HG03045 (cell line): ENCODE results near the gene POLDIP2.

Experiments used
- ATAC-seq: cut with Tn5 transposase; IDR thresholded peaks from one replicate; pipeline ENCODE4 v1.9.1; 2021; ENCODE audit warnings: mild to moderate bottlenecking, moderate library complexity; ENCODE audit not compliant: unreplicated experiment

Gene POLDIP2

DNA sequence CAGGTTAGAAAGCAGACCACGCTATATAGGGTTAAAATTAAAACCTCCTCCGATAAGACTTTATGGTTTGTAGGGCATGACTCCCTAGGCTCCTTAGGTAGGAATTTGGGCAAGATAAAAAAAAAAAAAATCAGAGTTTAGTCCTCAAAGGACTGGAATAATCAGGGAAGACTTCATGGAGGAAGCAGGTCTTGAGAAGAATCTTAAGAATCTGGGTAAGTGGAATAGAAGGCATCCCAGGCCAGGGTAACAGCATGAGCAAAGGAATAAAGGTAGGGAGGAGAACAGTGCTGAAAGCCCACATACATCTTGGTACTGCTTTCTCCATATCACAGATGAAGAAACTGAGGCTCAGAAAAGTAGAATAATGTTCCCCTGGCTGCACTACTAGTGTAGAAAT, 33.2 kb upstream of the POLDIP2 start:
- ATAC-seq, result no peak

DNA sequence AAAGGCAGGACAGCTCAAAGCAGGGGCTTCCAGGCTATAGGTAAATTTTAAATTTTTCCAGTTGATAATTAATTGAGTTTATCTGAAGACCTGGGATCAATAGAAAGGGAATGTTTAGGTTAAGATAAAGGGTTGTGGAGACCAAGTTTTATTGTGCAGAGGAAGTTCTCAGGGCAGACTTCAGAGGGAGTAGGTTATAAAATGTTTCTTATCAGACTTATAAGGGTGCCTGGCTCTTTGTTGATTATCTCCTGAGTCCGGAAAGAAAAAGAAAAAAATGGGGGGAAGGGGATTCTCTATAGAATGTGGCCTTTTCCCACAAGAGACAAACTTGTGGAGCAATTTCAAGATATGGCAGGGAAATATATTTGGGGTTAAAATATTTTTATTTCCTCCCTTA, 32.8 kb upstream of the POLDIP2 start:
- ATAC-seq, result no peak

DNA sequence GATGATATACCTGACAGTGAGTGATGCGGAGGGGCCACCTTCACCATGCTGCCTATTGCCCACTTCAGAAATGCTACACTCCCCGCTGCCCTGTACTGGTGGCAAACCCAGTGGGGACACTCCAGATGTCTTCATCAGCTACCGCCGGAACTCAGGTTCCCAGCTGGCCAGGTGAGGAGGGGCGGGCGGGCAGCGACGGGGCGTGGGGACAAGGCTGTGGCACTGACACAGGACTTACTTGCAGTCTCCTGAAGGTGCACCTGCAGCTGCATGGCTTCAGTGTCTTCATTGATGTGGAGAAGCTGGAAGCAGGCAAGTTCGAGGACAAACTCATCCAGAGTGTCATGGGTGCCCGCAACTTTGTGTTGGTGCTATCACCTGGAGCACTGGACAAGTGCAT, 30.8 kb upstream of the POLDIP2 start:
- ATAC-seq, result no peak

DNA sequence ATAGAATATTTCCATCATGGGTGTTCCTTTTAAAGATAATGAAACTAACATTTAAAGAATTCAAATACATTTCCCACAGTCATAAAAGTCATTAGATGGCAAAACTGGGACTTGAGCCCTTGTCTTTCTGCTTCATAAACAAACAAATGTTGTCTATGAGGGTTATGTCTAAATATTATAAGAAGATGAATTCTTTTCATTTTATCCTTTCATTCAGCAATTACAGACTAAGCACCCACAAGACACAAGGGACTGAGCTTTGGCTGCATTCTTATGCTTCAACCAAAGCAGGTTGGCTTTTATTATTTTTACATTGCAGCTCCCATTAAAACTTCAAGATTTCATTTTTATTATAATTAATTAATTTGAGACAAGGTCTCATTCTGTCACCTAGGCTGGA, 29.1 kb upstream of the POLDIP2 start:
- ATAC-seq, result no peak

DNA sequence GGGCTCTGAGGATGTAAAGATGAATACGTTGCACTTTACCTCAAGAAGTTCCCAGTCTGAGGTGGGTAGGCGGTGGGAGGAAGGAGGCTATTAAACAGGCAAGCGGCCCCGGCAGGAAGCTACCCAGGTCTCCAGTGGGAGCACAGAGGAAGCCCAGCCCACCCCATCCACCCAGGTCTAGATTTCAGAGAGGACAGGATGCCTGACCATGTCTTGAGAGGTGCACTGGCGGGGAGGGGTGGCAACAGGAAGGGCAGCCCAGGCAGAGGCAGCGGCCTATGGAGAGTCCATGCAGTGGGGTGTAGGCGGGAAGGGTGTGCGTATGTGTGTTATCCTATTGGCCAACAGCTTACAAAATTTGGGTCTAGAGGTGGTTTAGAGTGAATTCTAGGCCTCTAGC, 28.1 kb upstream of the POLDIP2 start:
- no peak for ATAC-seq

DNA sequence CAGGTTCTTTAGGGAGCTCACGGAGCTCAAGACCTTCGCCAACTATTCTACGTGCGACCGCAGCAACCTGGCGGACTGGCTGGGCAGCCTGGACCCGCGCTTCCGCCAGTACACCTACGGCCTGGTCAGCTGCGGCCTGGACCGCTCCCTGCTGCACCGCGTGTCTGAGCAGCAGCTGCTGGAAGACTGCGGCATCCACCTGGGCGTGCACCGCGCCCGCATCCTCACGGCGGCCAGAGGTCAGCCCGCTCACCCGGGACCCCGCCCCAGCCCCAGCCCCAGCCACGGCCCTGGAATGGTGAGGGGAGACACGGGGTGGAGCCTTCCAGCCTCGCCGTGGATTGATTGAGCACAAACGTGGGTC, 27.7 kb upstream of the POLDIP2 start:
- ATAC-seq, result peak; percentile 29

DNA sequence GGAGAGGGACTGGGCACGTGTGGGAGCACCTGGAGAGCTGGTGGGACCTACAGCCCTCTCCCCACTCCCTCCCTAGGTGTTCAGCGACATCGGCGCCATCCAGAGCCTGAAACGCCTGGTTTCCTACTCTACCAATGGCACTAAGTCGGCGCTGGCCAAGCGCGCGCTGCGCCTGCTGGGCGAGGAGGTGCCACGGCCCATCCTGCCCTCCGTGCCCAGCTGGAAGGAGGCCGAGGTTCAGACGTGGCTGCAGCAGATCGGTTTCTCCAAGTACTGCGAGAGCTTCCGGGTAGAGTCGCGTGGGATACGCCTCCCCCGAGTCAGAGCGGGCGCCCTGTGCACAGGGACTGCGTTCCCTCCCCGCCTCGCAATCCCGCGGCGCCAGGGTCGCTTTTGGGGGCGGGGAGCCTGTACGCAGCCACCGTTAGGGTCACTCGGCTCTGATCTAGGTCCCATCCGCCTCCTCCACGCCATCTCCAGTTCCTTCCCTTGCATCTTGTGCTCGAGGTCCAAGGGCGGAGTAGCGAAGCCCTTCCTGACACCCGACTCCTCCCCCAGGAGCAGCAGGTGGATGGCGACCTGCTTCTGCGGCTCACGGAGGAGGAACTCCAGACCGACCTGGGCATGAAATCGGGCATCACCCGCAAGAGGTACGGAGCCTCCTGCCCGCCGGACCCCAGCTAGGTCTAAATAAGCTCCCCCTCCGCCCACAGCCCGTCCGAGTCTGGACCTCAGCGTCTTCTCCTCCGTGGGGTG, 27.1 kb upstream of the POLDIP2 start:
- ATAC-seq, result peak; percentile 60

DNA sequence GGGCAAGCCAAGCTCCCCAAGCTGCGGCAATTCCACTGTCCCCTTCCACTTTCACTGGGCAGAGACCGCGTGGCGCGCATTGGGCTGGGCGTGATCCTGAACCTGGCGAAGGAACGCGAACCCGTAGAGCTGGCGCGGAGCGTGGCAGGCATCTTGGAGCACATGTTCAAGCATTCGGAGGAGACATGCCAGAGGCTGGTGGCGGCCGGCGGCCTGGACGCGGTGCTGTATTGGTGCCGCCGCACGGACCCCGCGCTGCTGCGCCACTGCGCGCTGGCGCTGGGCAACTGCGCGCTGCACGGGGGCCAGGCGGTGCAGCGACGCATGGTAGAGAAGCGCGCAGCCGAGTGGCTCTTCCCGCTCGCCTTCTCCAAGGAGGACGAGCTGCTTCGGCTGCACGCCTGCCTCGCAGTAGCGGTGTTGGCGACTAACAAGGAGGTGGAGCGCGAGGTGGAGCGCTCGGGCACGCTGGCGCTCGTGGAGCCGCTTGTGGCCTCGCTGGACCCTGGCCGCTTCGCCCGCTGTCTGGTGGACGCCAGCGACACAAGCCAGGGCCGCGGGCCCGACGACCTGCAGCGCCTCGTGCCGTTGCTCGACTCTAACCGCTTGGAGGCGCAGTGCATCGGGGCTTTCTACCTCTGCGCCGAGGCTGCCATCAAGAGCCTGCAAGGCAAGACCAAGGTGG, 24.0 kb upstream of the POLDIP2 start:
- ATAC-seq, result no peak

DNA sequence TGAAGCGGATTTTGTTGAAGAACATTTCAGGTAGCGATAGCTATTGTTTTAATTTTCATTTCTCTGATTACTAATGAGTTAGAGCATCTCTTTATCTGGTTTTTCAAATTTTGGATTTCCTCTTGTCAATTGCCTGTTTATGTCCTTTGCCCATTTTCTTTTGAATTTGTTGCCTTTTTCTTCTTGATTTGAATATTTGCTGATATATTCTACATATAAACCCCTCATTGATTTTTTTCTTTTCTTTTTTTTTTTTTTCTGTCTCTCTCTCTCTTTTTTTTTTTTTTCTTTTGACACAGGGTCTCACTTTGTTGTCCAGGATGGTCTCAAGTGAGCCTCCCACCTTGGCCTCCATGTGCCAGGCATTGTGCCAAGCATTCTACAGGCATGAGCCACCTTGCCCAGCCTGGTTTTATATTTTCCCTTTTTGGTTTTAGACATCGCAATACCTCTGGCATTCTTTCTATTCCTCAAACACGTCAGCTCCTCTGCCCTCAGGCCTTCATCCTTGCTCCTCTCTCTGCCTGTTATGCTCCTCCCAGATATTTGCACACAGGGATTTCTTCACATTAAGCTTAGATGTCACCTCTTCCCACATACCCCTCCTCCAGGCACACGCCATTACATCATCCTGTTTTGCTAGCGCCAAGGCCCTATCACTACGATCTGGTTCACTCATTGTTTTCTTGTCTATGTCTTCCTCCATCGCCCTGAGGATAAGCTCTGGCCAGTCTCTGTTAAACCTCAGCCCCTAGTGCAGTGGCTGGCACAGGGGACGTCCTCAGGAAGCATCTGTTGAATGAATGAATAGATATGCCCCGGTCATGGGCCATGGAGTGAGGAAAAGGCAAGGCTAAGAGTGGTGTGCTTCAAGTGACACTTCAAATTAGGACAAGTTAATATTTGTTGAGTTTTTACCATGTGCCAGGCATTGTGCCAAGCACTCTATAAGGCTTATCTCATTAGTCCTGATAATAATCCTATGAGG, 22.8 kb upstream of the POLDIP2 start:
- no peak for ATAC-seq

DNA sequence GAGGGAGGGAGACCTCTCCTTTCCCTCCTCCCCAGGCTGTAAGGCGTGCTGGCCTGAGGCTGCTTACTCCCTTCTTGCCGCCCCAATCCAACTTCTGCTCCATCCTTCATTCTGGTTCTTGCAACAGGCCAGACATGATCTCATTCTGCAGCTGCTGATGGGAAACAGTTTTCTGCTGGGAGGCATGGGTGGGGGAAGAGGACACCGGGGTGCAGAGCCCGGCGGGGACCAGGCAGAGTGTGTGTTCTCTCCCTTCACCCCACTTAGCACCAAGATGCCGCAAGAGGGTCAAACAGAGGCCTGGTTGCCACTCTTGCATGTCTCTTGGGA, 15.6 kb upstream of the POLDIP2 start:
- no peak for ATAC-seq

DNA sequence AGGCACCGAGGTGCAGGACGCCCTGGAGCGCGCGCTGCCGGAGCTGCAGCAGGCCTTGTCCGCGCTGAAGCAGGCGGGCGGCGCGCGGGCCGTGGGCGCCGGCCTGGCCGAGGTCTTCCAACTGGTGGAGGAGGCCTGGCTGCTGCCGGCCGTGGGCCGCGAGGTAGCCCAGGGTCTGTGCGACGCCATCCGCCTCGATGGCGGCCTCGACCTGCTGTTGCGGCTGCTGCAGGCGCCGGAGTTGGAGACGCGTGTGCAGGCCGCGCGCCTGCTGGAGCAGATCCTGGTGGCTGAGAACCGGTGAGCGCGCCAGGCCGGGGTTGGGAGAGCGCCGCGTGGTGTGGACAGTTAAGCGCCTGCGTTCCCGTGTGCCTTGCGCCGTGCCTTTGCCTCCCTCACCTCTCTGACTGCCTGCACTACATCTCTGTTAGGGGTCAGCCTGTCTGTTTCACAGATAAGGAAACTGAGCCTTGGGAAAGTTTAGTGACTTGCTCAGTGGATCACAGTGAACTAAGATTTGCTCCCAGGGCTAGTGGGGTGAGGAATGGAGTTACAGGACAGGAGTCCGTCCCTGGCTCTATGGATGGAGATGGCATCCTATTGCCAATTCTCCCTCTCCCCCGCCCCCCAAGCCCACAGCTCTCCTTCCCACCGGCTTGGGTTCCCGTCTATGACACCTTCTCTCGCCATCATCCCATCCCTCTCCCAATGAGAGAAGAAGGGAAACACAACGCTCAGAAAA, 15.0 kb upstream of the POLDIP2 start:
- peak; percentile 13 for ATAC-seq

DNA sequence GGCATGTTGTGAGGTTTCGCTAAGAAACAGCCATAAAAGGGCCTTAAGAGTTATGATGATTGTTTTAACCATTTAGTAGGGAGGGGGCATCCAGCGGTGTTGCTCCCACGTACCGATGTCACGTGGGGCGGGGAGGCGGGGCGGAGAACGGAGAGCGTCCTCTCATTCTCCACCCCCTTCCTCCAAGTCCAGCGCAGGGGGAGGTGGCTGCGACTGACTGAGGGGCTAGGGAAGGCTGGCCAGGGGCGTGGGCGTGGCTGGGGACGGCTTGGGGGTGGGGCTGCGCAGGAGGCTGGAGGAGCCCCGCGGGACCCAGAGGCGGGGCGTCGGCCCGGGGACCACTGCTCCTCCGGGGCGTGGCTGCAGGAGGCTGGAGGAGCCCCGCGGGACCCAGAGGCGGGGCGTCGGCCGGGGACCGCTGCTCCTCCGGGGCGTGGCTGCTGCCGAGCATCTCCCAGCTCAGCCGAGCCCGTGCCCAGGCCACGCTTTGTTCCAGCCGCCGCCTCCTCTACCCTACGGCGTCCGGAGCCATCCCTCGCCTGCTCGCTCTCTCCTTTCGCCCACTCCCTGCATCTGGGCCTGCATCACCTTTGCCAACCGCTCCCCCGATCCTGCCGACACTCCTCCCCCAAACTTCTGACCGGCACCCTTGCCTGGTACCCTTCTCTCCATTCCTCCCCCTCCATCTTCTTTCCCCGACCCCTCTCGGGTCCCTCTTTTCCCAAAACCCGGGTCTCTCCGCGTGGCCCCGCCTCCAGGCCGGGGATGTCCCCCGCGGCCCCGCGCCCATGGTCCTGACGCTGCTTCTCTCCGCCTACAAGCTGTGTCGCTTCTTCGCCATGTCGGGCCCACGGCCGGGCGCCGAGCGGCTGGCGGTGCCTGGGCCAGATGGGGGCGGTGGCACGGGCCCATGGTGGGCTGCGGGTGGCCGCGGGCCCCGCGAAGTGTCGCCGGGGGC, 14.2 kb upstream of the POLDIP2 start, which contains the start of gene SARM1:
TSS of gene SARM1 (plus strand) at position 450 of the 958 bp plus-strand sequence. CDS start at position 789, 339 bp downstream.
- peak; percentile 80 for ATAC-seq

DNA sequence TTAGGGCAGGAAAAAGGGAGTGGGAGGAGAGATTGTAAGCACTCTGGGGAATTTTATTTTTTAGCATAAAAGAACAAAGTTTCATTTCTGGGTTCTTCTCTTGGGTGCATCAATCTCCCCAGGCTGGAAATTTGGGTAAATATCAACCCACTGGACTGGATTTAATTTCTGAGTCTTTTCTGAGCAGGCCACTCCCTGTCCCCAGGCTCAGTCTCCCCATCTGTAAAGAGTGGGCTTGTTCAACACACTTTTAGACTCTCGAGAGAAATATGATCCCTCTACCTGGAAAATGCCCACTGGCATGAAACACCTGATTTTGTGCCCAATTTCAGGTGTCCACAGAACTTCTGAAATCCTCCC, 13.4 kb upstream of the POLDIP2 start:
- no peak for ATAC-seq

DNA sequence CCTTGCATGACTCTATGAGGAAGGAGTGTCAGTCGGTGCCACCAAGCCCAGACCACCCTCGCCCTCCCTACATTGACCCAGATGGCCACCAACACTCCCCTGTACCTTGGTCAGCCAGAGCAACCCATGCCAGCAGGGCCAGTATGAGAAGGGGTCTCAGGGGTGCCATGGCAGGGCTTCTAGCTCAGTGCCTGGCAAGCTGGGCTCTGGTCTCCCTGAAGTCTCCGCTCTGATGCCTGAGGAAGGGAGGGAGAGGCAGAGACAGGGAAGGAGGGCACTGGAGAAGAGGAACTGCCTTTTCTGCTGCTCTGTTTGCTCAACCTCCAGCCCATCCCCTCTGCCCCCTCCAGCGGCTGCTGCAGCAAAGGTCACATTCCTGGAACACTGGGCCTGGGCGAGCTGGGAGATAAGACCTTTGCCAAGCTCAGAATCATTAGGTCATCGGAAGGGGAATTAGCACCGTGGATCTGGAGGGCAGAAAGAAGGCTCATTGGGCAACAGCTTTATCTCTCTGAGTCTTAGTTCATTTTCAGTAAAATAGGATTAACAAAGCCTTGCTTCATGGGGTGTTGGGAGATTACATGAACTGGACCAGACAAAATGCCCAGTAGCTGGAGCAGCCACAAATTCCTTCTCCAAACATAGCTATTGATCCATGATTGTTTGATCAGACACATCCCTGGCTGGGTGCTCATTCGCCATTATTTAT, 12.9 kb upstream of the POLDIP2 start, which contains the start of gene VTN:
TSS of gene VTN (minus strand) at position 273 of the 709 bp plus-strand sequence. CDS start at position 169, 104 bp downstream.
- ATAC-seq, result no peak

DNA sequence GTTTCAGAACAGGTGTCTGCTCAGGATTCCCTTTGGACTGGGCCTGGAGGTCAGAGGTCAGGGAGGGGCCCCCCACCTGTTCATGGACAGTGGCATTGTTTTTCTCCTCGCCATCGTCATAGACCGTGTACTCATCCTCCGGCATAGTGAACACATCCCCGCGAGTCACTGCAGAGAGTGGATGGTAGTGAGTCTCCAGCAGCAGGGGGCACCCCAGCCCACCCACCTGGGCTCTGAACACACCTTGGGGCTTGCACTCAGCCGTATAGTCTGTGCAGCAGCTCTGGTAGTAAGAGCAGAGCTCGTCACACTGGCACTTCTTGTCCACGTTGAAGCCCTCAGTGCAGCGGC, 12.3 kb upstream of the POLDIP2 start:
- no peak for ATAC-seq

DNA sequence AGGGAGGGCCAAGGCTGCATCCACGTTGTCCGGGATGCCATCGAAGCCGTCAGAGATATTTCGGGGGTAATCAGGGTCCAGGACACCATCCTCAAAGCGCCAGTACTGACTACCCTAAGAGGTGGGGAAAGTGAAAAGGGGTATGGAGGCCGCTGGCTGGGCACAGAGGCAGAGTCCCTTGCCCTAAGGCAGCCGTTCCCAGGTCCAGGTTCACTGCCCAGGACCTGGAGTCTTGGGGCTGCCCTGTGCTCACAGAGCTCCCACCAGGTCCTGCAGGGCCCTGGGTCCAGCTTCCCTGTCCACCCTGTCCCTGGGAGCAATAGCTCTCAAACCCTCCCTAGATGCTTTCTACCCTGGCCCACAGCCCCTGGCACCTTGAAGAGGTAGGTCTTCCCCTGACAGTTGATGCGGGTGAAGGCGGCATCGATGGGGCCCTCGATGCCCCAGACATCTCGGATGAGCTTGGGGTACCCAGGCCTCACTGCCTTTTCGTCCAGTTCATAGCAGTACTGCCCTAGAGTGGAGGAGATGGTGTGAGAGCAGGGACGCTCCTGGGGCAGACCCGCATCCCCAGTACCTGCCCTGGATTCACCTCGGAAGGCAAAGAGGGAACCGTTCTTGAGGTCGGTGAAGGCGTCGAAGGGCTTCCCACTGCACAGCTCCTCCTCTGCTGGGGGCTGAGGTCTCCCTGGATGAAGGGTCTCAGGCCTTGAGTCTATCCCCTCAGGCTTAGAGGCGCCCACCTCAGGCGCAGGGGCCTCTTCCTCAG, 11.8 kb upstream of the POLDIP2 start:
- ATAC-seq, result no peak

DNA sequence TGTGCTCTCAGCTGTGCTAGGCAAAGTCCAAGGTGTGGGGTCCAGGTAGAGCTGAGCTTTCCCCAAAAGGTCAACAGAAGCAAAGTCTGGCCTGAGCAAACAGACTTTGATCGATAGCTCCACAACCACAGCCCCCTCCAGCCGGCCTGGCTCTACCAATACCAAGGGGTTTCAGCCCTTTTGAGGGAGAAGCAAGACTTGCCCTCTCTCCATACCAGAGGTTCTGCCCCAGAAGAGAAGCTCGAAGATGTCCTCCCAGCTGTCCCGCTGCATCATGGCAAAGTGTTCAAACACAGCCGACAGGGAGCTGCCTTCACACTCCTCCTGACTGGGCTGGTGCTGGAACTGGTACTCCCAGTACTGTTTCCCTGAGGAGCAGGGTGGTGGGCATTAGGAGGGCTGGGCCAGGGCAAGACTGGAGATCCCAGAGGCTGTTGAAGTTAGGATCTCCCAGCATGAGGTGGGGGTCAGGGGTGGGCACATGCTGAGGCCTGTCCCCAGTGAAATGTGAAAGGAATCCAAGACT, 11.0 kb upstream of the POLDIP2 start:
- no peak for ATAC-seq

DNA sequence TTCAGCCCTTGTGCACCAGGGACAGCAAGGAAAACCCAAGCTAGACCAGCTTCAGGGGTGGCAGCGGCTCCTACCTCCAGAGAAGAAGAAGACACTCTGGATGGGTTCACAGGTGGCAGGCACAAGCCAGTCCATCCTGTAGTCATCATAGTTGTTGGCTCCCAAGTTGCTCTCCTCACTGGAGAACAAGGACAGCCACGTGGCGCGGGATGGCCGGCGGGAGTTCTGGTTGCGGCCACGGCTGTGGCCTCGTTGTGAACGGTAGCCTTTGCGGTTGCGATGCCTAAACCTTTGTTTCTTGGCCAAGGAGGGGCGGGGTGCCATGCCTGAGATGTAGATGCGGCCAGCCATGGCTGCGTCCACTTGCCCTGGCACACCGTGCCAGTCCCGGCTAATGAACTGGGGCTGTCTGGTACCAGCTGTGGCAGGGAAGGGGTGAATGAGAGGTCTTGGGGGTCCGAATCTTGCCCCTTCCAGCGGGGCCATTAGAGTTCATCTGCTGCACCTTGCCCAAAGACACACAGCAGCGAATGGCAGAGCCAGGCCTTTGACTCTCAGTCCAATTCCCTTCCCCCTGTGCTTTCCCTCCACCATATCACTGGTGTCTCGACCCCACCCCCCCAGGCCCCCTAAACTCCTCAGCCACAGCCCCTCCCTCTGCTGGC, 10.4 kb upstream of the POLDIP2 start:
- ATAC-seq, result no peak
